C4-2B (cell line): ENCODE results near the gene RASGEF1C.

ENCODE experiments used
- ZFX ChIP-seq: fragments of 450-650 bp; IDR thresholded peaks from 2 replicates; pipeline ENCODE4 v1.6.1; 2017
- TF ChIP-seq, protein P1 (sequence below): fragments of 450-650 bp; conservative IDR thresholded peaks from 2 replicates; pipeline ENCODE4 v1.5.1; 2017; ENCODE audit warnings: mild to moderate bottlenecking

DNA sequence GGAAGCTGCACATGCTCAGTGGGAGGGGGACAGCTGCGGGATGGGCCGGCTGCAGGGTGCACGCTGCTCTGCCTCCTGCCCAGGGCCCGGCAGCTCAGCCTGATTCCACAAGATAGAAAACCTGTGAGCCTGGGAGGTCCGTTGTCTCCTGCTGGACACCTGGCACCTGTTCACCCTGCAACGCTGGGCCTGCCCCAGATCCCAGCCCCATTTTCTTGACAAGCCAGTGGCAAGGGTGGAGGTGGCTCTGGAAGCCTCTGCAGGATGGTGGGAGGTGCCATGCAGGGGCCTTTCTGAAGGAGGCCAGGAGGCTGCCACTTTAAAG is 69.3 kb downstream of the RASGEF1C start:
- TF ChIP-seq, protein P1, sequence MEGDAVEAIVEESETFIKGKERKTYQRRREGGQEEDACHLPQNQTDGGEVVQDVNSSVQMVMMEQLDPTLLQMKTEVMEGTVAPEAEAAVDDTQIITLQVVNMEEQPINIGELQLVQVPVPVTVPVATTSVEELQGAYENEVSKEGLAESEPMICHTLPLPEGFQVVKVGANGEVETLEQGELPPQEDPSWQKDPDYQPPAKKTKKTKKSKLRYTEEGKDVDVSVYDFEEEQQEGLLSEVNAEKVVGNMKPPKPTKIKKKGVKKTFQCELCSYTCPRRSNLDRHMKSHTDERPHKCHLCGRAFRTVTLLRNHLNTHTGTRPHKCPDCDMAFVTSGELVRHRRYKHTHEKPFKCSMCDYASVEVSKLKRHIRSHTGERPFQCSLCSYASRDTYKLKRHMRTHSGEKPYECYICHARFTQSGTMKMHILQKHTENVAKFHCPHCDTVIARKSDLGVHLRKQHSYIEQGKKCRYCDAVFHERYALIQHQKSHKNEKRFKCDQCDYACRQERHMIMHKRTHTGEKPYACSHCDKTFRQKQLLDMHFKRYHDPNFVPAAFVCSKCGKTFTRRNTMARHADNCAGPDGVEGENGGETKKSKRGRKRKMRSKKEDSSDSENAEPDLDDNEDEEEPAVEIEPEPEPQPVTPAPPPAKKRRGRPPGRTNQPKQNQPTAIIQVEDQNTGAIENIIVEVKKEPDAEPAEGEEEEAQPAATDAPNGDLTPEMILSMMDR: no peak
- TF ChIP-seq ZFX: no peak
